Naive thymus-derived CD4-positive, alpha-beta T cell (primary cell): ENCODE results near the gene EYA2. TPM values are rescaled to one million over a fixed set of nuclear protein-coding genes. Genes with fewer than 3 reads are reported as not detected.

ENCODE experiments used
- ATAC-seq: fragments of 150-1000 bp; cut with Tn5 transposase; 2 replicates; pipeline ENCODE4 v1.10.0; 2021; ENCODE audit warnings: mild to moderate bottlenecking, moderate library complexity
- CTCF ChIA-PET: fragments of 350-600 bp; sonication (Branson Sonifier 250); formaldehyde crosslinking; loops from one replicate; lab custom pipeline; 2021; ENCODE audit warnings: antibody characterized with exemption; lab: Charles Lee
- POLR2A ChIA-PET: fragments of 350-600 bp; sonication (Branson Sonifier 250); formaldehyde crosslinking; loops from one replicate; lab custom pipeline; 2021; ENCODE audit warnings: antibody characterized with exemption, inconsistent platforms; lab: Charles Lee
- DNase-seq, 9 donors: peaks; one replicate each; pipeline versions ENCODE4 v3.0.0 to v3.0.0-alpha.2; 2020 to 2022; ENCODE audit warnings: mixed read lengths in 1 of 9
- H3K27ac ChIP-seq: one replicate; pipeline ENCODE4 v1.7.0; 2013; ENCODE audit warnings: mild to moderate bottlenecking, low read depth, low read length, moderate library complexity
- H3K27me3 ChIP-seq, 2 donors: one replicate each; pipeline ENCODE4 v1.7.0; 2013; ENCODE audit warnings: low read length in 2 of 2, mild to moderate bottlenecking in 2 of 2, moderate library complexity in 2 of 2; ENCODE audit not compliant: control insufficient read depth in 2 of 2, insufficient read depth in 2 of 2
- H3K36me3 ChIP-seq, 3 experiments: 1 replicate in 2 of 3; 2 replicates in 1 of 3; pipeline ENCODE4 v1.7.0; 2013; ENCODE audit warnings: low read length in 3 of 3, mild to moderate bottlenecking in 3 of 3, moderate library complexity in 1 of 3; ENCODE audit not compliant: insufficient read depth in 3 of 3, control insufficient read depth in 2 of 3
- H3K4me1 ChIP-seq, 2 donors: one replicate each; pipeline ENCODE4 v1.7.0; 2013; ENCODE audit warnings: low read length in 2 of 2, mild to moderate bottlenecking in 2 of 2, moderate library complexity in 1 of 2; ENCODE audit not compliant: control insufficient read depth in 2 of 2, insufficient read depth in 2 of 2
- H3K4me3 ChIP-seq: 2 replicates; pipeline ENCODE4 v1.7.0; 2013; ENCODE audit warnings: mild to moderate bottlenecking, low read length
- H3K9me3 ChIP-seq, 3 experiments: 1 replicate in 2 of 3; 2 replicates in 1 of 3; pipeline ENCODE4 v1.7.0; 2013; ENCODE audit warnings: low read length in 3 of 3; ENCODE audit not compliant: control insufficient read depth in 2 of 3
- H3K27ac Mint-ChIP-seq, 9 donors: one replicate each; pipeline ENCODE4 v1.8.0; 2020 to 2022; ENCODE audit warnings: mixed read lengths in 9 of 9, mild to moderate bottlenecking in 8 of 9, moderate library complexity in 5 of 9, inconsistent platforms in 2 of 9
- H3K27me3 Mint-ChIP-seq, 5 donors: one replicate each; pipeline ENCODE4 v1.8.0; 2021 to 2022; ENCODE audit warnings: mixed read lengths in 5 of 5, mild to moderate bottlenecking in 1 of 5
- H3K36me3 Mint-ChIP-seq, 5 donors: one replicate each; pipeline ENCODE4 v1.8.0; 2020 to 2022; ENCODE audit warnings: mixed read lengths in 5 of 5, mild to moderate bottlenecking in 3 of 5, inconsistent platforms in 1 of 5
- H3K4me1 Mint-ChIP-seq, 7 donors: one replicate each; pipeline ENCODE4 v1.8.0; 2020 to 2022; ENCODE audit warnings: mixed read lengths in 7 of 7, mild to moderate bottlenecking in 3 of 7, inconsistent platforms in 1 of 7
- H3K4me3 Mint-ChIP-seq, 10 donors: one replicate each; pipeline ENCODE4 v1.8.0; 2020 to 2022; ENCODE audit warnings: mild to moderate bottlenecking in 10 of 10, mixed read lengths in 10 of 10, moderate library complexity in 6 of 10, inconsistent platforms in 2 of 10
- H3K9me3 Mint-ChIP-seq, 11 donors: one replicate each; pipeline ENCODE4 v1.8.0; 2020 to 2022; ENCODE audit warnings: mixed read lengths in 11 of 11, mild to moderate bottlenecking in 4 of 11, inconsistent platforms in 1 of 11, moderate library complexity in 1 of 11
- intact Hi-C, 2 donors: fragments of 100-400 bp; cut with micrococcal nuclease; formaldehyde crosslinking; loops; one replicate each; pipeline ENCODE4 v1.15.1; 2023
- polyA plus RNA-seq, 2 donors: library from polyadenylated mRNA; unstranded; fragments of 300-500 nt; fragmentation: Illumina TruSeq; gene quantifications; one replicate each; pipeline ENCODE4 v1.2.3, GENCODE V29; 2021
- total RNA-seq, 6 experiments: library from RNA in 5 of 6; stranded (reverse) in 5 of 6; gene quantifications; 1 replicate in 5 of 6; 2 replicates in 1 of 6; pipeline ENCODE4 v1.2.3 and lab custom pipeline; 2021 to 2026

The EYA2 gene
- total and polyA plus RNA-seq, 7 experiments from 2014 or later, result 0.16 TPM; not detected in 6

DNA sequence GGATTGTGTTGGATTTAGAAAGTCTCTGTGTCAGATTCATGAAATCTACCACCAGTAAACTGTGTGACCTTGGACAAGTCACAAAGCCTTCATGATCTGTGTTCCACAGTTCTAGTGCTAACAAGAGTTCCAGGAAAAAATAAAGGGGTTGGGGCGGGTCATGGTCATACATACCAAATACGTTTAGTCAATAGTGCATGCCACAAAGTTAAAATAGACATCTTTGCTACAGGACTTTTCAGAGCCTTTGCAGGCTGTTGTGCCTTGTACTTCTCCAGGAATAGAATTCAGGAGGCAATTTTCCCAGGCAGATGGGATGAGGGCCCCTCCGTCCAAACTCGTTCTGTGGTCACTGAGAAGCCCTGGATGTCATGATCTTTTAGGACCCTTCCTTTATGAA, 127.2 kb downstream of the EYA2 start:
- Mint-ChIP-seq H3K27ac (no peak overlapping the region), H3K9me3 (peaks cover 0 to 1% (median 0%) of the 10 kb centered on the region in 11 donors), H3K27me3 (peaks cover 23 to 47% (median 27%) of the 10 kb centered on the region in 5 donors), H3K4me1 (peaks cover 0 to 3% (median 0%) of the 10 kb centered on the region in 7 donors), H3K4me3 (no peak overlapping the region), H3K36me3 (no peaks in the 10 kb centered on the region)
- ChIA-PET CTCF (interaction anchor here (0.6 kb wide), 1 partner anchor 140 kb away, joined by 5 read pairs; no protein-coding TSS in a partner anchor), POLR2A (no interaction called here)
- intact Hi-C loops, result loop anchor here in 1 of 2 donors (2.0 kb wide), 1 partner anchor 263 kb away; no protein-coding TSS in a partner anchor
- Histone ChIP-seq H3K4me3 (no peak overlapping the region), H3K9me3 (no peaks in the 10 kb centered on the region), H3K27ac (no peak overlapping the region), H3K4me1 (no peaks in the 10 kb centered on the region), H3K36me3 (no peaks in the 10 kb centered on the region), H3K27me3 (no peaks in the 10 kb centered on the region)
- ATAC-seq (no peak), DNase-seq (no peak)

DNA sequence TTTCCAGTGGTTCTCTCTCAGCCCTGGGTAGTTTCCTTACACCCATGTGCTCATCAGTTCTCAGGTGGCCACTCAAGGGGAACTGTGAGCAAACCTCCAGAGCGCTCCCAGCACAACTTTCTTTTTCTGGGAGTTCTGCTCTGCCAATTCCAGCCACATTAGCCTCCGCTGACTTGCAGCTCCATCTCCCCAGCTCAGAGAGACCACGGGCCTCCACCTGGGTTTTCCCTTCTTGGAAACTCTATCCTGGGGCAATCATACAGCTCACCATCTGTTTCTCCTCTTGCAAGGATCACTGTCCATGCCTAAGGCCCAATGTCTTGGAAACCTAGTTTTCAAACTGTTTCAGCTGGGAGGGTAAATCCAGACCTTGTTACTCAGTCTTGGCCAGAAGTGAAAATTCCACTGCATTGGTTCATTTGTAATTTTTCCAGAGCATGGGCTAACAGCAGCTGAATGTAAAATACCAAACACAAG, 129.9 kb downstream of the EYA2 start:
- no peak for ATAC-seq
- ChIA-PET POLR2A (no interaction called here), CTCF (no interaction called here)
- H3K27ac Mint-ChIP-seq, result no peak overlapping the region
- H3K9me3 Mint-ChIP-seq, result peaks cover 0 to 17% (median 3%) of the 10 kb centered on the region in 11 donors
- Histone ChIP-seq H3K4me1 (no peaks in the 10 kb centered on the region), H3K9me3 (peaks cover 0 to 5% (median 0%) of the 10 kb centered on the region in 3 experiments), H3K4me3 (no peak overlapping the region), H3K27me3 (no peaks in the 10 kb centered on the region), H3K27ac (no peak overlapping the region), H3K36me3 (no peaks in the 10 kb centered on the region)
- H3K4me3 Mint-ChIP-seq, result no peak overlapping the region
- H3K27me3 Mint-ChIP-seq, result peaks cover 24 to 42% (median 31%) of the 10 kb centered on the region in 5 donors
- intact Hi-C loops, result no loop called here
- H3K4me1 Mint-ChIP-seq, result peaks cover 0 to 3% (median 0%) of the 10 kb centered on the region in 7 donors
- no peaks in the 10 kb centered on the region for H3K36me3 Mint-ChIP-seq
- DNase-seq, result no peak

DNA sequence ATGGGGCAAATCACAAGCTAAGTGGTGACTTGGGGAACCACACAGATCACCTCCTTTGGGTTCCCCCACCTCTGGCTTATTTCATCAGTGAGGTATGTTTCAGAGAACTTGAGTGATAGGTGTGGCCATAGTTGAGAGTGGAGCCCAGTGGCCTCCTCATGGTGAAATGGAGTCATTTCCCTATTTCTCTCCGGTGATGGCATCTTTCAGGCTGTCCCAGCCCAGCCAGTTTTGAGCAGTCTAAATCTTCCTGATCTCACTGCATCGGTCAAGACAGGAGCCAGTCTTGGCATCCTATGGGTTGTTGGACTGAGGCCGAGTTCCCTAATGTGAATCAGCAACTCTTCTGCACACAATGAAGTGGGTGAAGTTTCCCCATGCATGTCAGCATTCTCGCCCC, 132.4 kb downstream of the EYA2 start:
- Histone ChIP-seq H3K4me1 (no peaks in the 10 kb centered on the region), H3K27me3 (no peaks in the 10 kb centered on the region), H3K4me3 (no peak overlapping the region), H3K9me3 (peaks cover 0 to 5% (median 0%) of the 10 kb centered on the region in 3 experiments), H3K36me3 (no peaks in the 10 kb centered on the region), H3K27ac (no peak overlapping the region)
- DNase-seq (no peak), ATAC-seq (no peak)
- Mint-ChIP-seq H3K27me3 (peaks cover 28 to 44% (median 39%) of the 10 kb centered on the region in 5 donors), H3K36me3 (no peaks in the 10 kb centered on the region), H3K9me3 (peaks cover 0 to 20% (median 3%) of the 10 kb centered on the region in 11 donors), H3K27ac (no peak overlapping the region), H3K4me1 (peaks cover 0 to 3% (median 0%) of the 10 kb centered on the region in 7 donors), H3K4me3 (no peak overlapping the region)
- POLR2A ChIA-PET, result no interaction called here
- intact Hi-C loops, result no loop called here
- CTCF ChIA-PET, result no interaction called here

DNA sequence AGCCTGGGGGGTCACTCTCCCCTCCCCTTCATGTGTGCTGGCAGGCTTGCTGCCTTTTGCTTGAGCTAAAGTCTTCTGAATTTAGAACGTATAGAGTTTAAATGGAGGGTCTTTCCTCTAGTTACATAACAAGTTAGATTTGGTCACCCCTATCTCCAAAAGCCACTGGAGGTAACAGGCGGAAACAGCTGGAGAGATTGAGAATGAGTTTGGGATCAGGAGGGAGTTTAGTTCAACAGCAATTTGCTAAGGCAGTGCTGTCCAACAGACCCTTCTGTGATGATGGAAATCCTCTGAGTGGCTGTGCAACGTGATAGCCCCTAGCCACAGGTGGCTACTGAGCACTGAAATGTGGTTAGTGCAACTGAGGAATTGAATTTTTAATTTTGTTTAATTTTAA, 132.8 kb downstream of the EYA2 start:
- Histone ChIP-seq H3K36me3 (no peaks in the 10 kb centered on the region), H3K27ac (no peak overlapping the region), H3K4me3 (no peak overlapping the region), H3K9me3 (peaks cover 0 to 5% (median 0%) of the 10 kb centered on the region in 3 experiments), H3K27me3 (no peaks in the 10 kb centered on the region), H3K4me1 (no peaks in the 10 kb centered on the region)
- DNase-seq (no peak), ATAC-seq (no peak)
- ChIA-PET CTCF (no interaction called here), POLR2A (no interaction called here)
- Mint-ChIP-seq H3K36me3 (no peaks in the 10 kb centered on the region), H3K27ac (no peak overlapping the region), H3K4me3 (no peak overlapping the region), H3K9me3 (peaks cover 0 to 20% (median 3%) of the 10 kb centered on the region in 11 donors), H3K27me3 (peaks cover 31 to 44% (median 38%) of the 10 kb centered on the region in 5 donors), H3K4me1 (peaks cover 0 to 3% (median 0%) of the 10 kb centered on the region in 7 donors)
- intact Hi-C loops, result no loop called here

DNA sequence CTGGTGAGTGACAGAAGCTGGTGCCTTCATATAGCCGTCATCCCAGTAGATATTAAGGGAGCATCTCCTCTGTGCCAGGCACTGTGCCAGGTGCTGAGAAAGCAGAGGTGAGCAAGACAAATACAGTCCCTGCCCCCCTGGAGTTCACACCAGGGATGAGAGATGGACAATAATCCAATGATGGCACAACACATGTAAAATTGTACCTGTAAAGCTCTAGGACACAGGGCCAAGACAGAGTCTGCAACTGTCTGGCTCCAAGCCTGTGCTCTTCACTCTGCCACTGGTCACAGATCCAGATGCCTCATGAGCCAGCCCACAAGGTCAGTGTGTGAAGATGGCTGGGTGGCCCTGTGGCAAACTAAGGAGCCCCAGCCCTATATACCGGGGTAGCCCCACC, 133.8 kb downstream of the EYA2 start:
- Mint-ChIP-seq H3K36me3 (no peaks in the 10 kb centered on the region), H3K4me1 (peaks cover 0 to 2% (median 0%) of the 10 kb centered on the region in 7 donors), H3K9me3 (peaks cover 0 to 20% (median 3%) of the 10 kb centered on the region in 11 donors), H3K27me3 (peaks cover 22 to 44% (median 35%) of the 10 kb centered on the region in 5 donors), H3K27ac (no peak overlapping the region), H3K4me3 (no peak overlapping the region)
- CTCF ChIA-PET, result no interaction called here
- Histone ChIP-seq H3K4me1 (no peaks in the 10 kb centered on the region), H3K36me3 (no peaks in the 10 kb centered on the region), H3K27ac (no peak overlapping the region), H3K27me3 (no peaks in the 10 kb centered on the region), H3K4me3 (no peak overlapping the region), H3K9me3 (peaks cover 0 to 5% (median 0%) of the 10 kb centered on the region in 3 experiments)
- intact Hi-C loops, result no loop called here
- POLR2A ChIA-PET, result no interaction called here
- no peak for DNase-seq
- ATAC-seq, result no peak

DNA sequence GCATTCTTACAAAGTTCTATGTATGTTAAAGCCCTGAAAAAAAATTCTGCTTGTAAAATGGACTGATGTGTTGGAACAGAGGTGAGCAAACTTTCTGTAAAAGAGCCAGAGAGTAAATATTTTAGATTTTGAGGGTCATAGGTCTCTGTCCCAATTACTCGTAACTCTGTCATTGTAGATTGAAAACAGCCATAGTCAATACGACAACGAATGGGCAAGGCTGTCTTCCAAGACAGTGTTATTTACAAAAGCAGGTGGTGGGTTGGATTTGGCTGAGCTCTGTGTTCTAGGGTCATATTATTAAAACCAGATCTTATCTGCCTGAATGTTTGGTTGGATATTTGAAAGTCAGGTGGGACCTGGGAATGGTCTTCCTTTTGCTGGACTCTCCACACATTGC, 135.2 kb downstream of the EYA2 start:
- Histone ChIP-seq H3K36me3 (no peaks in the 10 kb centered on the region), H3K4me3 (no peak overlapping the region), H3K9me3 (peaks cover 0 to 5% (median 0%) of the 10 kb centered on the region in 3 experiments), H3K27me3 (no peaks in the 10 kb centered on the region), H3K27ac (no peak overlapping the region), H3K4me1 (no peaks in the 10 kb centered on the region)
- Mint-ChIP-seq H3K9me3 (peaks cover 0 to 20% (median 3%) of the 10 kb centered on the region in 11 donors), H3K36me3 (no peaks in the 10 kb centered on the region), H3K4me1 (peaks cover 0 to 1% (median 0%) of the 10 kb centered on the region in 7 donors), H3K27ac (no peak overlapping the region), H3K4me3 (no peak overlapping the region), H3K27me3 (peaks cover 25 to 33% (median 28%) of the 10 kb centered on the region in 5 donors)
- no peak for ATAC-seq
- ChIA-PET POLR2A (no interaction called here), CTCF (no interaction called here)
- no peak for DNase-seq
- intact Hi-C loops, result no loop called here

DNA sequence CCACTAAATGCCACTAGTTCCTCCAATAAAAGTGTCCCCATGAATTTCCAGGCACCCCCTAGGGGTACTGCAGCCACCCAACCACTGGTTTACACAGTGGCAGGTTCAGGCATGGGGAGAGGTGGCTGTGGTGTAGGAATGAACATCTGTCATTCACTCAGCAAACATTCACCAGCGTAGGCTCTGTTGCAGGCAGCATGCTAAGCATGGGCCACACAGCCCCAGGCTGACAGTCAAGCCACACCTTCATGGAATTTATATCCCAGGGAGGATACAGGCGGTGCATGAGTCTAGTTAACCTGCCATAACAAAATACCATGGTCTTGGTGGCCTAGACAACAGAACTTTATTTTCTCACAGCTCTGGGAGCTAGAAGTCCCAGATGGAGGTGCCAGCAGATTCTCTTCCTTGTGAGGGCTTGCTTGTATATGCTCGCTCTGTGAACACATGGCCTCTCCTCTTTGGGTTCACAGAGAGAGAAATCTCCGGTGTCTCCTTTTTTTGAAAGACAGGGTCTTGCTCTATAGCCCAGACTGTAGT, 135.7 kb downstream of the EYA2 start:
- H3K36me3 Mint-ChIP-seq, result no peaks in the 10 kb centered on the region
- no peak overlapping the region for H3K27ac Mint-ChIP-seq
- peaks cover 0 to 5% (median 0%) of the 10 kb centered on the region in 3 experiments for H3K9me3 ChIP-seq
- no peaks in the 10 kb centered on the region for H3K36me3 ChIP-seq
- H3K4me1 Mint-ChIP-seq, result no peaks in the 10 kb centered on the region
- ATAC-seq, result no peak
- H3K4me3 Mint-ChIP-seq, result no peak overlapping the region
- H3K4me3 ChIP-seq, result no peak overlapping the region
- no peaks in the 10 kb centered on the region for H3K4me1 ChIP-seq
- peaks cover 20 to 28% (median 24%) of the 10 kb centered on the region in 5 donors for H3K27me3 Mint-ChIP-seq
- no peak for DNase-seq
- CTCF ChIA-PET, result no interaction called here
- no peak overlapping the region for H3K27ac ChIP-seq
- POLR2A ChIA-PET, result no interaction called here
- no peaks in the 10 kb centered on the region for H3K27me3 ChIP-seq
- peaks cover 0 to 20% (median 3%) of the 10 kb centered on the region in 11 donors for H3K9me3 Mint-ChIP-seq
- intact Hi-C loops, result no loop called here
